Karpas-422 (cell line): Measurements from ENCODE around the gene AGBL4. TPM values are rescaled to one million over a fixed set of nuclear protein-coding genes. Genes with fewer than 3 reads are reported as not detected.

Source experiments
- DNase-seq: peaks from one replicate; pipeline ENCODE4 v3.0.0-alpha.2; 2015
- H2AFZ ChIP-seq: fragments of 200-600 bp; sonication (generic); 2 replicates; pipeline ENCODE4 v1.6.1; 2014; ENCODE audit warnings: antibody characterized with exemption, low read length, mixed read lengths
- H3K27ac ChIP-seq: fragments of 200-600 bp; sonication (generic); 2 replicates; pipeline ENCODE4 v1.5.1; 2014; ENCODE audit warnings: mild to moderate bottlenecking, low read length, moderate library complexity
- H3K27me3 ChIP-seq: fragments of 200-600 bp; sonication (generic); 2 replicates; pipeline ENCODE4 v1.6.1; 2014; ENCODE audit warnings: low read length, mixed read lengths
- H3K36me3 ChIP-seq: fragments of 200-600 bp; sonication (generic); 2 replicates; pipeline ENCODE4 v1.6.1; 2014; ENCODE audit warnings: low read length, mixed read lengths; ENCODE audit not compliant: insufficient read depth
- H3K4me1 ChIP-seq: fragments of 200-600 bp; sonication (generic); 2 replicates; pipeline ENCODE4 v1.6.1; 2014; ENCODE audit warnings: mild to moderate bottlenecking, low read length, mixed read lengths
- H3K4me2 ChIP-seq: fragments of 200-600 bp; sonication (generic); 2 replicates; pipeline ENCODE4 v1.6.1; 2014; ENCODE audit warnings: low read length, low read depth, mild to moderate bottlenecking; ENCODE audit not compliant: poor library complexity, severe bottlenecking
- H3K4me3 ChIP-seq: fragments of 200-600 bp; sonication (generic); 2 replicates; pipeline ENCODE4 v1.5.1; 2014; ENCODE audit warnings: mild to moderate bottlenecking, antibody characterized with exemption, low read length, mixed read lengths
- H3K79me2 ChIP-seq: fragments of 200-600 bp; sonication (generic); 2 replicates; pipeline ENCODE4 v1.6.1; 2014; ENCODE audit warnings: mild to moderate bottlenecking, low read length, mixed read lengths
- H3K9ac ChIP-seq: fragments of 200-600 bp; sonication (generic); 2 replicates; pipeline ENCODE4 v1.6.0; 2014; ENCODE audit warnings: low read length
- H3K9me2 ChIP-seq: fragments of 200-600 bp; sonication (generic), shearing (Covaris generic); replicated peaks from 2 replicates; pipeline ENCODE4 v1.6.0; 2014; ENCODE audit warnings: mild to moderate bottlenecking, low read length, moderate library complexity; ENCODE audit not compliant: insufficient read depth
- H3K9me3 ChIP-seq: fragments of 300-700, 200-600 bp; sonication (generic); 2 replicates; pipeline ENCODE4 v1.6.1; 2014; ENCODE audit warnings: low read length, mixed read lengths
- H4K20me1 ChIP-seq: fragments of 200-600 bp; sonication (generic); 2 replicates; pipeline ENCODE4 v1.6.1; 2014; ENCODE audit warnings: mild to moderate bottlenecking, antibody characterized with exemption, low read length, low read depth; ENCODE audit not compliant: insufficient read depth
- total RNA-seq: library from RNA; depleted of rRNA; stranded (reverse); fragments of >200 nt; shearing (Covaris generic); gene quantifications from 2 replicates; pipeline ENCODE4 v1.2.3, GENCODE V29; 2014; ENCODE audit warnings: low replicate concordance

The AGBL4 gene
- total RNA-seq, 1 experiment from 2014 or later: not detected

- Histone ChIP-seq H3K27me3 (no peaks in the 10 kb centered on the region), H3K36me3 (no peaks in the 10 kb centered on the region), H3K9me3 (no peaks in the 10 kb centered on the region), H2AFZ (no peak overlapping the region), H3K4me2 (no peak overlapping the region), H3K9me2 (no peaks in the 10 kb centered on the region), H3K27ac (no peak overlapping the region), H3K79me2 (no peaks in the 10 kb centered on the region), H3K4me1 (no peaks in the 10 kb centered on the region), H4K20me1 (no peaks in the 10 kb centered on the region), H3K9ac (no peak overlapping the region), H3K4me3 (no peak overlapping the region)
- DNase-seq: no peak
Measured at GRCh38 chr1:48947761-48948537, 1075.8 kb downstream of the AGBL4 start.

DNA sequence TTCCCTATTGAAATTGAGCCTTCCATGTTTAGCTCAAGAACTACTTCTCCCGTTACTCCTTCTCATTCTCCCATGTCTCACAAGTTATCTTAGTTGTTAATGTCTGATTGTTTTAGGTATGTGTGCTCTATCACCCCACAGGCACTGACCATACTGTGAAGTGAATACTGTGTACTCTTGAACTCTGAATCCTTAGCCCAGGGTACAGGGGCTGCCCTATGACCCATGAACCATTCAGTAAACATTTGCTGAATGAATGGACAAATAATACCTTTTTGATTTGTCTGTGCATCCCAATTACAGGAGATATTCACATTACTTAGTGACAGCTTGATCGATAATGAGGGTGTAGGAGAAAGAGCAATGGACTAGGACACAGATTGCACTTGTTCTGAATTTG, 1077.7 kb downstream of the AGBL4 start:
- Histone ChIP-seq H3K9me2 (no peaks in the 10 kb centered on the region), H3K9ac (no peak overlapping the region), H3K27ac (no peak overlapping the region), H3K4me2 (no peak overlapping the region), H4K20me1 (no peaks in the 10 kb centered on the region), H3K36me3 (no peaks in the 10 kb centered on the region), H3K4me3 (no peak overlapping the region), H3K9me3 (no peaks in the 10 kb centered on the region), H3K79me2 (no peaks in the 10 kb centered on the region), H3K4me1 (no peaks in the 10 kb centered on the region), H3K27me3 (no peaks in the 10 kb centered on the region), H2AFZ (no peak overlapping the region)
- DNase-seq: no peak

DNA sequence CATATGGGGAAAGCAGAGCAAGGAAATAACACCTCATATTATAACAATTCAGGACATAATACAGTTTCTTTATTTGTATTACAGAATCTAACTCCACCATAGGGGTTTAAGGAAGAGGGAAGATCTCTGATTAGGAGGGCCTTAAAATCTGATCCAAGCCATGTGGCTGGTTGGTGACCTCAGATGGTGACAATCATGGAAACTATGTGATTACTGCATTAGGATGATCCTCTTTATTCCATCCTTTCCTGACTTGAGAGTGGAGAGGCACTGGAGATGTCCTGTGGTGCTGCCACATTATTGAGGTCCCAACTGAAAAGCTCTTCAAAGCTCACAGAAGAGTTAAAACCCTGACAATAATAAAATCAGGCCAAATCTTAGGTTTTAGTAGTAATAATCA, 1078.9 kb downstream of the AGBL4 start:
- H3K36me3 ChIP-seq: no peaks in the 10 kb centered on the region
- no peaks in the 10 kb centered on the region for H3K79me2 ChIP-seq
- no peak overlapping the region for H3K9ac ChIP-seq
- no peak overlapping the region for H3K27ac ChIP-seq
- no peaks in the 10 kb centered on the region for H4K20me1 ChIP-seq
- no peaks in the 10 kb centered on the region for H3K9me3 ChIP-seq
- no peak overlapping the region for H3K4me3 ChIP-seq
- no peak for DNase-seq
- no peak overlapping the region for H2AFZ ChIP-seq
- no peaks in the 10 kb centered on the region for H3K27me3 ChIP-seq
- no peaks in the 10 kb centered on the region for H3K9me2 ChIP-seq
- no peak overlapping the region for H3K4me2 ChIP-seq
- H3K4me1 ChIP-seq: no peaks in the 10 kb centered on the region

DNA sequence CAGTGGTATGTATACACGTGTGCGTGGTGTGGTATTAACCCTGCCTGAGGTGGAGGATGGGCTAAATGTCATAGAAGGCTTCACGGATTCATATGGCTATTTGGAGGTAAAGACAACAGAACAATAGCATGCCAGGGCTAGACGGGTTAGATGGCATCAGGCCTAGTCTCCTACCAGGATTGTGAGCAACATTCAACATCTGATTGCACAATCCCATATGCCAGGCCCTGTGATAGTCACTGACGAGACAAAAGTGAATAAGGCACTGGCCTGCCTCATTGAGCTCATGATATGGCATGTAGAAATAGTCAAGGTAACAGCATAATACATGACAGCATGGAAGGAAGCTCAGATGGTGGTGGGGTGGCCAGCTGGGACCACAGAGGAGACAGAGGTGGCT, 1079.9 kb downstream of the AGBL4 start:
- H2AFZ ChIP-seq: no peak overlapping the region
- no peaks in the 10 kb centered on the region for H3K36me3 ChIP-seq
- no peak overlapping the region for H3K4me2 ChIP-seq
- H3K9me2 ChIP-seq: no peaks in the 10 kb centered on the region
- no peak overlapping the region for H3K9ac ChIP-seq
- no peak overlapping the region for H3K27ac ChIP-seq
- H3K4me1 ChIP-seq: no peaks in the 10 kb centered on the region
- no peaks in the 10 kb centered on the region for H3K27me3 ChIP-seq
- no peaks in the 10 kb centered on the region for H3K79me2 ChIP-seq
- H3K4me3 ChIP-seq: no peak overlapping the region
- H3K9me3 ChIP-seq: no peaks in the 10 kb centered on the region
- no peaks in the 10 kb centered on the region for H4K20me1 ChIP-seq
- no peak for DNase-seq

- Histone ChIP-seq H3K36me3 (no peaks in the 10 kb centered on the region), H3K9me3 (no peaks in the 10 kb centered on the region), H3K27ac (no peak overlapping the region), H2AFZ (no peak overlapping the region), H4K20me1 (no peaks in the 10 kb centered on the region), H3K27me3 (no peaks in the 10 kb centered on the region), H3K9ac (no peak overlapping the region), H3K4me3 (no peak overlapping the region), H3K4me2 (no peak overlapping the region), H3K79me2 (no peaks in the 10 kb centered on the region), H3K4me1 (no peaks in the 10 kb centered on the region), H3K9me2 (no peaks in the 10 kb centered on the region)
- no peak for DNase-seq
Measured at GRCh38 chr1:48943393-48943792, 1080.4 kb downstream of the AGBL4 start.

GRCh38 chr1:48940962-48941732, 1082.6 kb downstream of the AGBL4 start:
- Histone ChIP-seq H4K20me1 (no peaks in the 10 kb centered on the region), H3K4me1 (no peaks in the 10 kb centered on the region), H3K27me3 (no peaks in the 10 kb centered on the region), H3K4me2 (no peak overlapping the region), H3K36me3 (no peaks in the 10 kb centered on the region), H3K9me2 (no peaks in the 10 kb centered on the region), H3K9ac (no peak overlapping the region), H3K27ac (no peak overlapping the region), H3K79me2 (no peaks in the 10 kb centered on the region), H3K9me3 (no peaks in the 10 kb centered on the region), H2AFZ (no peak overlapping the region), H3K4me3 (no peak overlapping the region)
- DNase-seq: no peak

- H3K4me2 ChIP-seq: no peak overlapping the region
- H4K20me1 ChIP-seq: no peaks in the 10 kb centered on the region
- H3K79me2 ChIP-seq: no peaks in the 10 kb centered on the region
- no peaks in the 10 kb centered on the region for H3K36me3 ChIP-seq
- H3K27me3 ChIP-seq: no peaks in the 10 kb centered on the region
- H3K9me3 ChIP-seq: no peaks in the 10 kb centered on the region
- no peaks in the 10 kb centered on the region for H3K4me1 ChIP-seq
- no peaks in the 10 kb centered on the region for H3K9me2 ChIP-seq
- no peak overlapping the region for H3K9ac ChIP-seq
- no peak for DNase-seq
- H3K27ac ChIP-seq: no peak overlapping the region
- no peak overlapping the region for H3K4me3 ChIP-seq
- H2AFZ ChIP-seq: no peak overlapping the region
Measured at GRCh38 chr1:48940354-48940753, 1083.4 kb downstream of the AGBL4 start.

GRCh38 chr1:48939828-48940227, 1083.9 kb downstream of the AGBL4 start:
- no peaks in the 10 kb centered on the region for H3K4me1 ChIP-seq
- no peak overlapping the region for H3K9ac ChIP-seq
- no peaks in the 10 kb centered on the region for H3K79me2 ChIP-seq
- no peak overlapping the region for H2AFZ ChIP-seq
- no peaks in the 10 kb centered on the region for H4K20me1 ChIP-seq
- no peak for DNase-seq
- no peaks in the 10 kb centered on the region for H3K9me3 ChIP-seq
- H3K9me2 ChIP-seq: no peaks in the 10 kb centered on the region
- H3K27ac ChIP-seq: no peak overlapping the region
- H3K36me3 ChIP-seq: no peaks in the 10 kb centered on the region
- H3K27me3 ChIP-seq: no peaks in the 10 kb centered on the region
- H3K4me3 ChIP-seq: no peak overlapping the region
- no peak overlapping the region for H3K4me2 ChIP-seq
